Dendritic cell treated with granulocyte-macrophage colony-stimulating factor and Interleukin-4, amounts not matched to agents 40 ng/mL and 50 ng/mL, for 4 days (primary cell): ENCODE results near the gene CMIP.
A peak's percentile ranks its signal among the peaks of the same experiment; 100 is the strongest.

Experiments
- H3K27ac Mint-ChIP-seq: one replicate; pipeline ENCODE4 v1.8.0; 2022; ENCODE audit warnings: mild to moderate bottlenecking, mixed read lengths
- H3K27me3 Mint-ChIP-seq: one replicate; pipeline ENCODE4 v1.8.0; 2022; ENCODE audit warnings: mild to moderate bottlenecking, mixed read lengths
- H3K36me3 Mint-ChIP-seq: one replicate; pipeline ENCODE4 v1.8.0; 2022; ENCODE audit warnings: low read depth, mixed read lengths
- H3K4me1 Mint-ChIP-seq: one replicate; pipeline ENCODE4 v1.8.0; 2022; ENCODE audit warnings: low read depth, mixed read lengths
- H3K4me3 Mint-ChIP-seq: one replicate; pipeline ENCODE4 v1.8.0; 2022; ENCODE audit warnings: mild to moderate bottlenecking, moderate library complexity, mixed read lengths
- H3K9me3 Mint-ChIP-seq: one replicate; pipeline ENCODE4 v1.8.0; 2022; ENCODE audit warnings: mixed read lengths
- intact Hi-C: fragments of 100-400 bp; cut with micrococcal nuclease; formaldehyde crosslinking; loops from one replicate; pipeline ENCODE4 v1.15.0; 2022

The CMIP gene

DNA sequence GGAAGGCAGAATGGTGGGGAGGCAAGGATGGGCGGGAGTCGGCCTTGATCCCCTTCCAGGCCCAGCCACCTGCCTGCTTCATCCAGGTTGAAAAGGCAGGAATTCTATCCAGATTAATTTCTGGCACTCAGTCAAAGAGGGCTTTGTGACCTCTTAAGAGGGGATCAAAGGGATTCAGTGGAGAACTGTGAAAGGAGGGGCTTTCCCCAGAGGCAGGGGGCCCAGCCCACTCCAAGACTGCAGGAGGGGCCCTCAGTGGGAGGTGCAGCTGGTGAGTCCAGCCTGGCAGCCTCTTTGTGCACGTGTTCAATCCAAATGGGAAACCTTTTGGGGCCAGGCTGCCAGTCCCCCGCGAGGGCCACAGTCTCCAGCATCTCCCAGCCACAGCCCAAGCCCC is 186.0 kb downstream of the CMIP start:
- intact Hi-C loops = no loop called here
- Mint-ChIP-seq H3K4me3 (no peak overlapping the region), H3K36me3 (peaks cover 56% of the 10 kb centered on the region)

GRCh38 chr16:81632392-81633146 is 188.0 kb downstream of the CMIP start:
- peaks cover 85% of the 10 kb centered on the region for H3K4me1 Mint-ChIP-seq
- intact Hi-C loops = no loop called here
- H3K36me3 Mint-ChIP-seq = peaks cover 63% of the 10 kb centered on the region
- H3K4me3 Mint-ChIP-seq = no peak overlapping the region
- no peaks in the 10 kb centered on the region for H3K27me3 Mint-ChIP-seq
- H3K9me3 Mint-ChIP-seq = no peaks in the 10 kb centered on the region
- peak overlapping the region; percentile 73 for H3K27ac Mint-ChIP-seq

More for the DNA sequence above, 186.0 kb downstream of the CMIP start:
- no peaks in the 10 kb centered on the region for H3K9me3 Mint-ChIP-seq
- no peaks in the 10 kb centered on the region for H3K27me3 Mint-ChIP-seq
- H3K4me1 Mint-ChIP-seq = peaks cover 65% of the 10 kb centered on the region
- H3K27ac Mint-ChIP-seq = peak overlapping the region; percentile 60

- peaks cover 91% of the 10 kb centered on the region for H3K4me1 Mint-ChIP-seq
- no peak overlapping the region for H3K4me3 Mint-ChIP-seq
- H3K27me3 Mint-ChIP-seq = no peaks in the 10 kb centered on the region
- H3K27ac Mint-ChIP-seq = peak overlapping the region; percentile 73
- no peaks in the 10 kb centered on the region for H3K9me3 Mint-ChIP-seq
- peaks cover 63% of the 10 kb centered on the region for H3K36me3 Mint-ChIP-seq
- intact Hi-C loops = no loop called here
These were observed 188.6 kb downstream of the CMIP start for GRCh38 chr16:81633147-81633619.

GRCh38 chr16:81633680-81634379 is 189.2 kb downstream of the CMIP start:
- H3K27ac Mint-ChIP-seq = peak overlapping the region; percentile 73
- intact Hi-C loops = no loop called here
- H3K36me3 Mint-ChIP-seq = peaks cover 59% of the 10 kb centered on the region
- H3K4me3 Mint-ChIP-seq = no peak overlapping the region
- peaks cover 97% of the 10 kb centered on the region for H3K4me1 Mint-ChIP-seq
- H3K9me3 Mint-ChIP-seq = no peaks in the 10 kb centered on the region
- no peaks in the 10 kb centered on the region for H3K27me3 Mint-ChIP-seq

GRCh38 chr16:81634380-81635062 is 189.9 kb downstream of the CMIP start:
- Mint-ChIP-seq H3K27me3 (no peaks in the 10 kb centered on the region), H3K4me1 (peaks cover 97% of the 10 kb centered on the region), H3K36me3 (peaks cover 52% of the 10 kb centered on the region), H3K27ac (no peak overlapping the region), H3K4me3 (no peak overlapping the region), H3K9me3 (no peaks in the 10 kb centered on the region)
- intact Hi-C loops = no loop called here

GRCh38 chr16:81635063-81635937 is 190.7 kb downstream of the CMIP start:
- Mint-ChIP-seq H3K4me1 (peaks cover 96% of the 10 kb centered on the region), H3K27me3 (no peaks in the 10 kb centered on the region), H3K36me3 (peaks cover 45% of the 10 kb centered on the region), H3K9me3 (no peaks in the 10 kb centered on the region), H3K27ac (no peak overlapping the region), H3K4me3 (no peak overlapping the region)
- intact Hi-C loops = no loop called here

DNA sequence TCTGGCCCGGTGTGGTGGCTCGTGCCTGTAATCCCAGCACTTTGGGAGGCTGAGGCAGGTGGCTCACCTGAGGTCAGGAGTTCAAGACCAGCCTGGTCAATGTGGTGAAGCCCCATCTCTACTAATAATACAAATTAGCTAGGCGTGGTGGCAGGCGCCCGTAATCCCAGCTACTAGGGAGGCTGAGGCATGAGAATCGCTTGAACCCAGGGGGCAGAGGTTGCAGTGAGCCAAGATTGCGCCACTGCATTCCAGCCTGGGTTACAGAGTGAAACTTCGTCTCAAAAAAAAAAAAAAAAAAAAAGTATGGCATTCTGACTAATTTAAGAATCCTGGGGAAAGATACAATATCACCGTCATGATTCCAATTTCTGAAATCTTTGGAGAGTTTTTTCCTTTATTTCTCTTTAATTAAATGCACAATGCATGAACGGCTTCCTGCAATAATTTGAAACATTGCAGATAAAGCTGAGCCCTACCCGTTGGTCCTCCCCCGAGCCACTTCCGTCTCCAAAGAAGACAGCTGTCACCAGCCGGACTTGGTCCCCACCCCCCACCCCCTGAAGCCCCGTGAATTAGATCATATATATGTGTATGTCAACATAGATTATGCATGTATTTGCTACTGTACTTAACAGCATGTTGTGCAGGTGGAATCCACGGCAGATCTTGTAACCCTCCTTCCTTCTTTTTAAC is 191.8 kb downstream of the CMIP start:
- Mint-ChIP-seq H3K27ac (no peak overlapping the region), H3K4me1 (peaks cover 95% of the 10 kb centered on the region)
- intact Hi-C loops = no loop called here

GRCh38 chr16:81637336-81638235 is 193.0 kb downstream of the CMIP start:
- Mint-ChIP-seq H3K4me1 (peaks cover 95% of the 10 kb centered on the region), H3K36me3 (peaks cover 57% of the 10 kb centered on the region), H3K27ac (no peak overlapping the region), H3K4me3 (no peak overlapping the region), H3K27me3 (no peaks in the 10 kb centered on the region), H3K9me3 (no peaks in the 10 kb centered on the region)
- intact Hi-C loops = no loop called here

More for the DNA sequence above, 191.8 kb downstream of the CMIP start:
- peaks cover 47% of the 10 kb centered on the region for H3K36me3 Mint-ChIP-seq
- H3K9me3 Mint-ChIP-seq = no peaks in the 10 kb centered on the region
- H3K27me3 Mint-ChIP-seq = no peaks in the 10 kb centered on the region
- H3K4me3 Mint-ChIP-seq = no peak overlapping the region

DNA sequence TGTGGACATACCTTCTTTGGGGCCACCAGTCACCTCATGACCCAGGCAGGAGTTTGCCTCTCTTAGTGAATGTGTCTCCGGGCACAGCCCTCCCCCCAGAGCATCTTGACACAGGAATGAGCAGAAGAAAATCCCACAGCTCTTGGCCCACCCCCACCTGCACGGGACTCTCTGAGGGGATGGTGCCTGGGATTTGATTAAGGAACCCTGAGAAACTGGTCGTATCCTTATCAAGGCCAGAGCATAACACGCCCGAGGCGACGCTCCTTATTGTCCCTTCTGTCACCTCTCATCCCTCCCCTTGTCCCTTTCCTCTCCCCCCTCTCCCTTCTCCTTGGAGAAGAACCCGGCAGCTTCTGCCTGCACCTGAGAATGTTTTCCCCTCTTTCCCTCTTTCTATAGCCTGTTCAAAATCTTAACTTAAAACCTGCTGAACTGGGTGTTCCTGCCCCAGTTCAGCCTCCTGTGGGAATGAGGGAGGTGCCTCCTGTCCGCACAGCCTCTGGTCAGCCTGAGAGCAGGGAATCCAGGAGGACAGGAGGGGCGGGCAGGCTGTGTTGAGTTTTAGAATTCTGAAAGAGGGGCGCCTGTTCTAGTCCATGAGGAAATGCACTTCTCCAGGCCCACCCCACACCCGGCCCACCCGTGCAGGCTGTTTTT is 193.8 kb downstream of the CMIP start:
- intact Hi-C loops = no loop called here
- Mint-ChIP-seq H3K27me3 (no peaks in the 10 kb centered on the region), H3K36me3 (peaks cover 52% of the 10 kb centered on the region), H3K4me1 (peaks cover 95% of the 10 kb centered on the region), H3K27ac (no peak overlapping the region), H3K9me3 (no peaks in the 10 kb centered on the region), H3K4me3 (no peak overlapping the region)

GRCh38 chr16:81639348-81639747 is 194.7 kb downstream of the CMIP start:
- Mint-ChIP-seq H3K27me3 (no peaks in the 10 kb centered on the region), H3K4me1 (peaks cover 95% of the 10 kb centered on the region), H3K9me3 (no peaks in the 10 kb centered on the region), H3K27ac (no peak overlapping the region), H3K36me3 (peaks cover 52% of the 10 kb centered on the region), H3K4me3 (no peak overlapping the region)
- intact Hi-C loops = no loop called here

DNA sequence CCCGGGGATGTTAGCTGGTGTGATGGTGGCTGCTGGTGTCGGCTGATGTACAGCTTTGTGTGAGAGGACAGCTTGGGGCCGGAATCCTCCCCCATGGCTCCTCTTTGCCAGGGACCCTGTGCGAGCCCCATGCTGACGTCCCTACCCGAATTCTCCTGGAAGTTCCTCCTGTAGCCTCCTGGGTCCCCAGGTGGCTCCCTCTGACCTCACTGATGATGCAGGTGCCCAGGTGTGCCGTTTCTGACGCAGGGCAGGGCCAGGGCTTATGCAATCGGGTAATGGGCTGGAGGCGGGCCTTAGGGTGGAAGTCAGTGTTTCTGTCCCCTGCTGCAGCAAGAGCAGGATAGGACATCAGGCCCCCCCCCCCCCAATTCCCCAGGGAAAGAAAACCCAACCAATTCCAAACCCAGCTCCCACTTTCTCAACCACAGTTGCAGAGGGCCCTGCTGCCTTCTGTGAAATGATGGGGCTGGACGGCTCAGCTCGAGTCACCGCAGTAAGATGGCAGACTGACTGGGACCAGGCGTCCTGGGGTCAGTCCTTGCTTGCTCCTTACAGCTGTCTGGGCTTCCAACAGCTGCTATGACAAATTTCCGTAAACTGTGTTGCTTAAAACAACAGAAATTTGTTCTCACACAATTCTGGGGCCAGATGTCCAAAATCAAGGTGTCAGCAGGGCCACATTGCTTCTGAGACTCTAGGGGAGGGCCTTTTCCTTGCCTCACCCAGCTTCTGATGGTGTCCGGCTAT is 195.5 kb downstream of the CMIP start:
- intact Hi-C loops = no loop called here
- no peak overlapping the region for H3K27ac Mint-ChIP-seq
- H3K36me3 Mint-ChIP-seq = peaks cover 52% of the 10 kb centered on the region

More for the DNA sequence above, 195.5 kb downstream of the CMIP start:
- H3K4me3 Mint-ChIP-seq = no peak overlapping the region
- peaks cover 95% of the 10 kb centered on the region for H3K4me1 Mint-ChIP-seq
- no peaks in the 10 kb centered on the region for H3K9me3 Mint-ChIP-seq
- H3K27me3 Mint-ChIP-seq = no peaks in the 10 kb centered on the region
